COLO668 (cell line): Measurements from ENCODE around the gene SCNN1A.

Source experiments
- DNase-seq: peaks from one replicate; lab custom pipeline; 2025; ENCODE audit not compliant: unreplicated experiment; lab: John Stamatoyannopoulos, UW

Gene SCNN1A

DNA sequence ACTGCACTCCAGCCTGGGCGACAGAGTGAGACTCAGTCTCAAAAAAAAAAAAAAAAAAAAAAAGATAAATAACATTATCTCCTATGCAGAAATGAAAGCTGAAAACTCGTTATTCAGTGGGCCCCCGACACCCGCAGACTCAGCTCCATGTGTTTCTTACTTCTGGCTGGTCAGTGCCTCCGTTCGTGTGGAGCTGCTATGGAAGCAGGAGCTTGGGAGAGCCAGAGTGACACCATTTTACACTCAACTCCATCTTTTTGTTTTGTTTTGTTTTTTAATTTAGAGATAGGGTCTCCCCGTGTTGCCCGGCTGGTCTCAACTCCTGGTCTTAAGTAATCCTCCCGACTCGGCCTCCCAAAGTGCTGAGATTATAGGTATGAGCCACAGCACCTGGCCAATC is 78.2 kb downstream of the SCNN1A start:
- DNase-seq: no peak
